GM18517 (cell line): ENCODE data around the gene DSC2.
"Not testable (repeated sequence)": the region's sequence is repeated elsewhere in the genome, so short reads cannot be mapped to it uniquely, and the experiment has no call there.

Experiments used
- ATAC-seq: cut with Tn5 transposase; IDR thresholded peaks from one replicate; pipeline ENCODE4 v1.9.1; 2021; ENCODE audit warnings: mild to moderate bottlenecking, moderate library complexity; ENCODE audit not compliant: unreplicated experiment

Gene DSC2

GRCh38 chr18:31102025-31102684 is at the start of gene DSC2:
Gene DSC2, minus strand, starts transcription at chr18:31102421. Its CDS starts 450 bp downstream, at chr18:31101971.
- no peak for ATAC-seq

GRCh38 chr18:31149351-31149750 is 47.1 kb upstream of the DSC2 start:
- ATAC-seq = no peak

- no peak for ATAC-seq
Observed at GRCh38 chr18:31148600-31148999, 46.4 kb upstream of the DSC2 start.

- no peak for ATAC-seq
Observed at GRCh38 chr18:31146809-31147208, 44.6 kb upstream of the DSC2 start.

- ATAC-seq = no peak
Observed at GRCh38 chr18:31143025-31143424, 40.8 kb upstream of the DSC2 start.

GRCh38 chr18:31138709-31139108 is 36.5 kb upstream of the DSC2 start:
- no peak for ATAC-seq

- no peak for ATAC-seq
Observed at GRCh38 chr18:31134988-31135529, 32.8 kb upstream of the DSC2 start.

- no peak for ATAC-seq
Observed at GRCh38 chr18:31129398-31130115, 27.3 kb upstream of the DSC2 start.

GRCh38 chr18:31125878-31126277 is 23.7 kb upstream of the DSC2 start:
- no peak for ATAC-seq

- not testable (repeated sequence) for ATAC-seq
Observed at GRCh38 chr18:31123125-31123524, 20.9 kb upstream of the DSC2 start.

- no peak for ATAC-seq
Observed at GRCh38 chr18:31120594-31120993, 18.4 kb upstream of the DSC2 start.

GRCh38 chr18:31116853-31117595 is 14.8 kb upstream of the DSC2 start:
- ATAC-seq = no peak

GRCh38 chr18:31112804-31113203 is 10.6 kb upstream of the DSC2 start:
- no peak for ATAC-seq

- no peak for ATAC-seq
Observed at GRCh38 chr18:31105733-31106132, 3.5 kb upstream of the DSC2 start.

GRCh38 chr18:31104444-31104843 is 2.2 kb upstream of the DSC2 start:
- no peak for ATAC-seq

- no peak for ATAC-seq
Observed at GRCh38 chr18:31103423-31103822, 1.2 kb upstream of the DSC2 start.

- no peak for ATAC-seq
Observed at GRCh38 chr18:31102941-31103340, 720 bp upstream of the DSC2 start.

GRCh38 chr18:31101183-31102024 is 817 bp downstream of the DSC2 start:
- ATAC-seq = no peak

- ATAC-seq = no peak
Observed at GRCh38 chr18:31100436-31101182, 1.6 kb downstream of the DSC2 start.
